Fibroblast of lung (primary cell): Measurements from ENCODE around the gene BTN2A1. TPM values are rescaled to one million over a fixed set of nuclear protein-coding genes. Genes with fewer than 3 reads are reported as not detected.

Experiments used
- DNase-seq, 2 donors: peaks; one replicate each; pipeline versions ENCODE4 v3.0.0 to v3.0.0-alpha.2; 2010; ENCODE audit warnings: low read depth in 2 of 2
- H2AFZ ChIP-seq: 2 replicates; pipeline ENCODE4 v1.5.1; 2012; ENCODE audit warnings: low read length, control low read depth, inconsistent platforms
- H3K27ac ChIP-seq: 2 replicates; pipeline ENCODE4 v1.5.1; 2011; ENCODE audit warnings: low read length, control low read depth; ENCODE audit not compliant: insufficient read depth
- H3K27me3 ChIP-seq: 2 replicates; pipeline ENCODE4 v1.5.1; 2011; ENCODE audit warnings: mild to moderate bottlenecking, low read length; ENCODE audit not compliant: control insufficient read depth, insufficient read depth
- H3K36me3 ChIP-seq: 2 replicates; pipeline ENCODE4 v1.5.1; 2011; ENCODE audit warnings: low read length; ENCODE audit not compliant: control insufficient read depth, insufficient read depth
- H3K4me1 ChIP-seq: 2 replicates; pipeline ENCODE4 v1.5.1; 2011; ENCODE audit warnings: low read length; ENCODE audit not compliant: control insufficient read depth, insufficient read depth; ENCODE audit errors: extremely low read depth
- H3K4me2 ChIP-seq: 2 replicates; pipeline ENCODE4 v1.5.1; 2011; ENCODE audit warnings: low read length, control low read depth; ENCODE audit not compliant: insufficient read depth; ENCODE audit errors: extremely low read depth
- H3K4me3 ChIP-seq, 4 experiments: fragments of 200-600 bp in 1 of 4; sonication (generic) in 1 of 4; replicated peaks in 1 of 4; 2 replicates each; pipeline ENCODE4 v1.5.1; 2011 to 2016; ENCODE audit warnings: low read length in 4 of 4, low read depth in 3 of 4, mild to moderate bottlenecking in 3 of 4, control low read depth in 2 of 4, inconsistent platforms in 1 of 4, mixed read lengths in 1 of 4; ENCODE audit not compliant: insufficient read depth in 1 of 4; ENCODE audit errors: control extremely low read depth in 1 of 4
- H3K79me2 ChIP-seq: 2 replicates; pipeline ENCODE4 v1.5.1; 2012; ENCODE audit warnings: mild to moderate bottlenecking, low read length, inconsistent platforms; ENCODE audit not compliant: control insufficient read depth, insufficient read depth
- H3K9ac ChIP-seq: 2 replicates; pipeline ENCODE4 v1.5.1; 2011; ENCODE audit warnings: mild to moderate bottlenecking, low read length, control low read depth; ENCODE audit not compliant: insufficient read depth
- H3K9me3 ChIP-seq: 2 replicates; pipeline ENCODE4 v1.5.1; 2012; ENCODE audit warnings: low read depth, low read length; ENCODE audit not compliant: control insufficient read depth, insufficient read depth
- H4K20me1 ChIP-seq: 2 replicates; pipeline ENCODE4 v1.5.1; 2011; ENCODE audit warnings: low read length; ENCODE audit not compliant: control insufficient read depth, insufficient read depth; ENCODE audit errors: extremely low read depth
- EZH2 ChIP-seq: IDR thresholded peaks from 2 replicates; pipeline ENCODE4 v1.5.1; 2012; ENCODE audit warnings: low read length, control low read depth, mild to moderate bottlenecking; ENCODE audit errors: missing control alignments
- polyA plus RNA-seq, 2 donors: library from polyadenylated mRNA; depleted of rRNA in 1 of 2; stranded (reverse) in 1 of 2; unstranded in 1 of 2; fragments of >200 nt; gene quantifications; 2 replicates each; pipeline ENCODE4 v1.2.1, GENCODE V29; 2011 to 2012; ENCODE audit warnings: missing spikeins in 1 of 2
- total RNA-seq: library from RNA; depleted of rRNA; stranded (reverse); fragments of >200 nt; gene quantifications from 2 replicates; pipeline ENCODE4 v1.2.1, GENCODE V29; 2014
- TF ChIP-seq, protein P1 (sequence below), 2 donors: IDR thresholded peaks in 1 of 2; conservative IDR thresholded peaks in 1 of 2; 1 replicate in 1 of 2; 2 replicates in 1 of 2; pipeline ENCODE4 v1.5.1; 2011 to 2012; ENCODE audit warnings: low read length in 2 of 2, control low read depth in 1 of 2, inconsistent platforms in 1 of 2, low read depth in 1 of 2, mild to moderate bottlenecking in 1 of 2

The BTN2A1 gene
- total and polyA plus RNA-seq, 2 donors (not counting 1 experiment from before 2014, with no cell fraction given) = 14.9 to 26.4 TPM

GRCh38 chr6:26472549-26473290 is 15.0 kb downstream of the BTN2A1 start:
- Histone ChIP-seq H3K27me3 (no peaks in the 10 kb centered on the region), H3K9ac (no peak overlapping the region), H3K4me3 (no peak overlapping the region), H3K4me2 (peak overlapping the region; percentile 67), H3K36me3 (peaks cover 1% of the 10 kb centered on the region), H3K27ac (peak overlapping the region; percentile 56), H3K4me1 (peaks cover 7% of the 10 kb centered on the region), H3K9me3 (no peaks in the 10 kb centered on the region), H3K79me2 (no peaks in the 10 kb centered on the region), H4K20me1 (no peaks in the 10 kb centered on the region), H2AFZ (no peak overlapping the region)
- no peak for DNase-seq
- TF ChIP-seq, protein P1, sequence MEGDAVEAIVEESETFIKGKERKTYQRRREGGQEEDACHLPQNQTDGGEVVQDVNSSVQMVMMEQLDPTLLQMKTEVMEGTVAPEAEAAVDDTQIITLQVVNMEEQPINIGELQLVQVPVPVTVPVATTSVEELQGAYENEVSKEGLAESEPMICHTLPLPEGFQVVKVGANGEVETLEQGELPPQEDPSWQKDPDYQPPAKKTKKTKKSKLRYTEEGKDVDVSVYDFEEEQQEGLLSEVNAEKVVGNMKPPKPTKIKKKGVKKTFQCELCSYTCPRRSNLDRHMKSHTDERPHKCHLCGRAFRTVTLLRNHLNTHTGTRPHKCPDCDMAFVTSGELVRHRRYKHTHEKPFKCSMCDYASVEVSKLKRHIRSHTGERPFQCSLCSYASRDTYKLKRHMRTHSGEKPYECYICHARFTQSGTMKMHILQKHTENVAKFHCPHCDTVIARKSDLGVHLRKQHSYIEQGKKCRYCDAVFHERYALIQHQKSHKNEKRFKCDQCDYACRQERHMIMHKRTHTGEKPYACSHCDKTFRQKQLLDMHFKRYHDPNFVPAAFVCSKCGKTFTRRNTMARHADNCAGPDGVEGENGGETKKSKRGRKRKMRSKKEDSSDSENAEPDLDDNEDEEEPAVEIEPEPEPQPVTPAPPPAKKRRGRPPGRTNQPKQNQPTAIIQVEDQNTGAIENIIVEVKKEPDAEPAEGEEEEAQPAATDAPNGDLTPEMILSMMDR (conservative IDR thresholded peaks at IDR 0.05 in 1 of 2, IDR thresholded peaks at IDR 0.05 in 1 of 2; ENCODE audit: low read depth in 1 of 2, low read length in 2 of 2) = no peak
- no peak for TF ChIP-seq EZH2

GRCh38 chr6:26473429-26473757 is 15.6 kb downstream of the BTN2A1 start:
- peak overlapping the region; percentile 17 for H2AFZ ChIP-seq
- peak overlapping the region; percentile 77 for H3K27ac ChIP-seq
- no peaks in the 10 kb centered on the region for H3K27me3 ChIP-seq
- no peaks in the 10 kb centered on the region for H3K79me2 ChIP-seq
- H3K4me3 ChIP-seq = peak overlapping the region; percentile 11 to 89 (median 47)
- no peak for DNase-seq
- no peak for TF ChIP-seq EZH2
- TF ChIP-seq, protein P1 (conservative IDR thresholded peaks at IDR 0.05 in 1 of 2, IDR thresholded peaks at IDR 0.05 in 1 of 2; ENCODE audit: low read depth in 1 of 2, low read length in 2 of 2) = no peak
- H3K4me2 ChIP-seq = peak overlapping the region; percentile 67
- H3K4me1 ChIP-seq = peaks cover 7% of the 10 kb centered on the region
- peak overlapping the region; percentile 17 for H3K9ac ChIP-seq
- H3K36me3 ChIP-seq = peaks cover 1% of the 10 kb centered on the region
- no peaks in the 10 kb centered on the region for H4K20me1 ChIP-seq
- H3K9me3 ChIP-seq = no peaks in the 10 kb centered on the region

- TF ChIP-seq EZH2 = no peak
- TF ChIP-seq, protein P1 (conservative IDR thresholded peaks at IDR 0.05 in 1 of 2, IDR thresholded peaks at IDR 0.05 in 1 of 2; ENCODE audit: low read depth in 1 of 2, low read length in 2 of 2) = no peak
- DNase-seq = peak; percentile 97 to 99
- peak overlapping the region; percentile 17 for H2AFZ ChIP-seq
- H3K27ac ChIP-seq = peak overlapping the region; percentile 77
- peaks cover 7% of the 10 kb centered on the region for H3K4me1 ChIP-seq
- H3K9me3 ChIP-seq = no peaks in the 10 kb centered on the region
- H3K4me2 ChIP-seq = peak overlapping the region; percentile 80
- H3K4me3 ChIP-seq = peak overlapping the region; percentile 27 to 89 (median 50)
- peaks cover 1% of the 10 kb centered on the region for H3K36me3 ChIP-seq
- H3K79me2 ChIP-seq = no peaks in the 10 kb centered on the region
- no peaks in the 10 kb centered on the region for H4K20me1 ChIP-seq
- peak overlapping the region; percentile 17 for H3K9ac ChIP-seq
- no peaks in the 10 kb centered on the region for H3K27me3 ChIP-seq
Observed at GRCh38 chr6:26473758-26474438, 16.1 kb downstream of the BTN2A1 start.
